Activated effector memory CD4-positive, alpha-beta T cell treated with anti-CD3 and anti-CD28 coated beads, Interleukin-2, amount 50 U/mL, for 16 hours (primary cell): ENCODE measurements around the gene PTPRN2.
"Not testable (repeated sequence)": the region's sequence is repeated elsewhere in the genome, so short reads cannot be mapped to it uniquely, and the experiment has no call there.

ENCODE experiments used
- DNase-seq: peaks from one replicate; pipeline ENCODE4 v3.0.0-alpha.2; 2020

PTPRN2 gene

DNA sequence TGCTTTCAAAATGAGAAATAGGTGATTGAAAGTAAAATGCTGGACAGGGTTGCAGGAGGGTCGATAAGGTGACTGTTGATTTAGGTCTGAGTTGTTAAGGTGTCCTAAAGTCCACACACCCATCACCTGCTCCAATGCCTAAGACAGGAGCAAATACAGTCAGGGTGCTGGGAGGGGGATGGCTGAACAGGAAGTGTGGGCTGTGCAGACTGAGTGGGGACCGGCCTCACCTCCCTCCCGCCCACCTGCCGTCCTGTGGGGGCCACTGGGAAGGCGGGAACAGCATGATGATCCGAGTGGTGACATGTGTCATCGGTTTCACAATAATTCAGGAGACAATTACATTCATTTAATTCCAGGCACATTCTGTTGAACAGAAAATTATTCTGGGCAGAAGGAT is 990.1 kb downstream of the PTPRN2 start:
- no peak for DNase-seq

DNA sequence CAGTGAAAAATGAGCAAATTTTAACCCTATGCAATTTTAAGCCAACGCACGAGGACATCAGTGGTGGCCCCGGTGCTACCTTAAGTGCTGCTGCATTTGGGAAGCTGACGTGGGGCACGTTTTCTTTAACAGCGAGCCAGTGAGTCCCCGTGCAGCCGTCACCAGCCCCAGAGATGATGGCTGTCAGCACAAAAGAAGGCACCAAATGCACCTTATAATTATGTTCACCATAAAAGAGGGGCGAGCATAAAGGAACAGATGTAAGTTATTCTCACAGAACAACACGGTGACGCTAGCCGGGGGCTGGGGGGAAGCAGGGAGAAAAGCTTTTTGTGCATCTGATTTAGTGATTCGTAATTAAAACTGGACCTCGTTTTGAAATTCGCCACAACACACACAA is 990.7 kb downstream of the PTPRN2 start:
- DNase-seq, result no peak

DNA sequence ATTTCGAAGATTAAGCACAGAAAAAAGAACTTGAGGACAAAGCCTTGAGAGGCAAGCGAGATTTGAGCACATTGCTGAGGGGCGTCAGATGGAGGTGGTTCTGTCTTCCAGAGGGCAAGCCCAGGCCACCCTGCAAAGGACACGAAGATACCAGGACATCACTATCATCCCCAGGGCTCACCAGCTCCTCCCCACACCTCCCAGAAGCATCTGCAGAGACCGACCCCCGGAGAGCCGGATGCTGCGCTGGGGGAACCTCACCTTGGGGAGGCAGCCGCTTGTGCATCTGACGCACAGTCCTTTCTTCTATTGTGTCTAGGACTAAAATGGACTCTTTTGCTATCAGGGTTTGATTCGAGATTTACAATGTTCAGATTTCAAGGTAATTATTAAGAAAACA is 991.2 kb downstream of the PTPRN2 start:
- DNase-seq, result no peak

DNA sequence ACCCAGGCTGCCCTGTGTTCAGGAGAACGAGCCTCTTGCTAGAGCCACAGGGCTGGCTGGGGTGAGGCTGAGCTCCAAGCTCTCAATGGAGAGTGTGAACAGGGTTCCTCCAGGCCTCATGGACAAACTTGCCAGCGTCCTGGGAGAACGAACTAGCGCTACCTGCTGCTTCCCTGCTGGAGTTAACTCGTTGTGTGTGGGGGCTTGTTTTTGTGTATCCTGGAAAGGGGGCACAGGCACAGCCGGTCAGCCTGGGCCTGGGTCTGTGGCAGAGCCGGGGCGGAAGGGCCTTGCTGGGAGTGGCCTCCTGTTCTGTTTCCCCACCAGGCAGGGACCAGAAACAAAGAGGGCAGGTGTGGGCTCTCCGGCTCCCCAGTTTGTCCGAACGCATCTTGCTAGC is 991.6 kb downstream of the PTPRN2 start:
- no peak for DNase-seq

DNA sequence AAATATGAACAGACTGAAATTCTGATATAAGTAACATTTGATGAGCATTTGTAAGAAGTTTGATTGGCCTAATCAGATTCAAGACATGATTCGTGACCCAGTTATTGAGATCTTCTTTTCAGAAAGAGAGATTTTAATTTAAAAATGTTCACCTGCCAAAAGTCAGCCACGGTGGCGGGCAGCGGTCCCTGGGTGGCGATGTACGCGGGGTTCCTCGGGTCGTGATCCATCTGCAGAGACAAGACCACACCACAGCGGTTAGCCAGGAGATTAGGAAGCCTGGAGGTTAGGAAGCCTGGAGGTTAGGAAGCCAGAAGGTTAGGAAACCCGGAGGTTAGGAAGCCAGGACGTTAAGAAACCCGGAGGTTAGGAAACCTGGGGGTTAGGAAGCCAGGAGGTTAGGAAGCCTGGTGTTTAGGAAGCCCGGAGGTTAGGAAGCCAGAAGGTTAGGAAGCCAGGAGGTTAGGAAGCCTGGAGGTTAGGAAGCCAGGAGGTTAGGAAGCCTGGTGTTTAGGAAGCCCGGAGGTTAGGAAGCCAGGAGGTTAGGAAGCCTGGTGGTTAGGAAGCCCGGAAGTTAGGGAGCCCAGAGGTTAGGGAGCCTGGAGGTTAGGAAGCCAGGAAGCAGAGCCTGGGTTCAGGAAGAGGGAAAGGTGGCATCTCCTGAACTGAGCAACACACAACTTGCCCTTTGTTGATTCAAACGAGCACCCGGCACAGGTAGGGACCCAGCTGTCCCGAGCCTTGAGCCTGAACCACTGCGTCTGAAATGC is 992.4 kb downstream of the PTPRN2 start:
- DNase-seq, result no peak

DNA sequence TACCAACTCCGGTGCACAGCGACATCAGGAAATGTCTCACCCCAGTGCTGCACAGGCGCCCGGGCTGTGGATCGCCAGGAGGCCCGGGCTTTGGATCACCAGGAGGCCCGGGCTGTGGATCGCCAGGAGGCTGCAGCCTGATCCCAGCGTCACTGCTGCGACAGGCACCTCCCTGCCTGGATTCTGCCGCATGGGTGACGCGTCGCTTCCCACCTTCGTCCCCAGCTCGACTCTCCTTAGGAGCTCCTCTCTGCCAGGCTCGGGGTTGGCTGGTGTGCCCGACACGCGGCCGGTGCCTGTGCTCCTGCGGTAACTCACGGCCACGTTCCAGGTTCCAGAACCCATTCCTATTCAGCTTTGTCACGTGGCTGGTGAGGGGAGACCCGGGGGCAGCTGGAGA is 993.3 kb downstream of the PTPRN2 start:
- DNase-seq, result no peak

DNA sequence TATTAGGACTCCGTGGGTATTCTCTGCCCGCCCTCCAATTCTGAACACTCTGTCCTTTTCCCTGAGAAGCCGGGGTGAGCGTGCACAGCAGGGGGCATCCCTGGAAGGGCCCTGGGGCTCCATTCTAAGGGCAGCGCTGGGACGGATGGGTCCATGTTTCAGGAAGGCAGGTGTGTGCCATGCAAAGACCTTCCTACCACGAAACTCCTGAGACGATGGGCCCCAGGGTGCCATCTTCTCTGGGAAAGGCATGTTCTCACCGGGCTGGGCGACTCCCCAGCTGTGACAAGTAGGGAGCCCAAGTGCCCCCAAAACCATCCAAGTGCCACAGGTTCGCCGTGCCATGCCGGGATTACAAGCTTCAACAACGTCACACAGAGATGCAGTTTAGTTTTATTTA is 994.1 kb downstream of the PTPRN2 start:
- DNase-seq, result no peak

DNA sequence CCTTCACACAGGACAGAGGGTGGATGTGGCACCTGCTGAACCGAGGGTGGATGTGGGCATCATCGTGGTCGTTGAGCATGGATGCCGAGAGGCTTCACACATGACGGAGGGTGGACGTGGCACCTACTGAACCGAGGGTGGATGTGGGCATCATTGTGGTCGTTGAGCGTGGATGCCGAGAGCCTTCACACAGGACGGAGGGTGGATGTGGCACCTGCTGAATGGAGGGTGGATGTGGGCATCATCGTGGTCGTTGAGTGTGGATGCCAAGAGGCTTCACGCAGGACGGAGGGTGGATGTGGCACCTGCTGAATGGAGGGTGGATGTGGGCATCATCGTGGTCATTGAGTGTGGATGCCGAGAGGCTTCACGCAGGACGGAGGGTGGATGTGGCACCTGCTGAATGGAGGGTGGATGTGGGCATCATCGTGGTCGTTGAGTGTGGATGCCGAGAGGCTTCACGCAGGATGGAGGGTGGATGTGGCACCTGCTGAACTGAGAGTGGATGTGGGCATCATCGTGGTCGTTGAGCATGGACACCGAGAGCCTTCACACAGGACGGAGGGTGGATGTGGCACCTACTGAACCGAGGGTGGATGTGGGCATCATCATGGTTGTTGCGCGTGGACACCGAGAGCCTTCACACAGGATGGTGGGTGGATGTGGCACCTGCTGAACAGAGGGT is 994.8 kb downstream of the PTPRN2 start:
- not testable (repeated sequence) for DNase-seq

DNA sequence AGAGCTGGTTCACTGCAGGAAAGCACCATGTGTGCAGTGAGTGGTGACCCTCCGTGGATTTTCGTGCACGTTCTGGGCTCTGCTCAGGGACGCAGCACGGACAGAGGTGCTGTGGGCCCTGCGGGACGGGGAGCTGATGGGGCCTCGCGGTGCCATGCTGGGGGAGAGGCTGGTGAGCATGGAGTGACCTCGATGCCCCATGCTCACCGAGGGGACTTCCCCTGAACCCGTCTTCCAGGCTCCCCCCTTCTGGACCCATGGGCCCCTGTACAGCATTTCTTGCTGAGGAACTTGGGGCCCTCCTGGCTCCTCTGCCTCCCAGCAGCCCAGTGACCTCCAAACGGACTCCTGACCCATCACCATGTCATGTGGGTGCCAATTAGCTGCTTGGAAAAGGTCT is 997.1 kb downstream of the PTPRN2 start:
- no peak for DNase-seq

DNA sequence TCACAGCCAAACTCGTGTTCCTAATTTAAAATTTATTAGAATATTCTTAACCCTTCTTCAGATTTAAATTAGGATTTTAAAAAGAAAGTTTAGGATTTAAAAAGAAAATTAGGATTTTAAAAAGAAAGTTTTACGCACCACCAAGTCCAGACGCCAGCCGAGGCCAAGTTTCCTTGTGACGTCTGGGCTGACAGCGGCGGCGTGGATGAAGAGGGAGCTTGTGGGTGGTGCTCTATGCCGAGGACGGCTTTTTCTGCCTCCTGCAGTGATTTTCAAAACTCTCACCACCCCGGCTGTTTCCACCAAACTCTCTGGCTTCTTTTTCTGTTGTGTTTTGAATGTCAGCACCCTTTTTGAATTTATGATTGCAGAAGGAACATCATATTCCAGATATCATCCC is 997.9 kb downstream of the PTPRN2 start:
- no peak for DNase-seq

DNA sequence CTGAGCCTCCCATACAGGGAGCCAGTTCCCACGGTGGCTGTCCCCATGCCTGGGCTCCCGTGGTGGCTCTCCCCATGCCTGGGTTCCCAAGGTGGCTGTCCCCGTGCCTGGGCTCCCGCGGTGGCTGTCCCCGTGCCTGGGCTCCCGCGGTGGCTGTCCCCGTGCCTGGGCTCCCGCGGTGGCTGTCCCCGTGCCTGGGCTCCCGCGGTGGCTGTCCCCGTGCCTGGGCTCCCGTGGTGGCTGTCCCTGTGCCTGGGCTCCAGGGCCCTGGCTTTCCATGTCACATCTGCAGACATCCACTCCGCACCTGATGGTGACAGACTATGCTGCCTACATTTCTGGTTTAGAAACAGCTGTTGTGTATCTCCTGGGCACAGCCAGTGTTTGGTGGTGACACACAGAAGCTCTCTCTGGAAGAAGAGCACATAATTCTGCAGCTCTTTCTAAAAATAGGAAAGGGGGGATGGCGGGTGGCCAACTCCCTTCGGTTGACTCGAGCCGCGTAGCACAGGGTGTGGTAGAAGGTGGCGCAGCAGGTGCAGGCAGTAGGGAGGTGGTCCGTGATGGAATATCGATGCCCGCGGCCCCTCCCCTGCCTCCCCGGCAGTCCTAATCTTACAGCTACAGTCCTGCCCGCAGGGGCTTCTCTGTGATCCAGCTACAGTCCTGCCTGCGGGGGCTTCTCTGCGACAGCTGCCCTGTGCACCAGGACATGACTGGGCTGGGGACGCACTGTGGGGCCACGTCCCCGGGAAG is 999.6 kb downstream of the PTPRN2 start:
- DNase-seq, result no peak

DNA sequence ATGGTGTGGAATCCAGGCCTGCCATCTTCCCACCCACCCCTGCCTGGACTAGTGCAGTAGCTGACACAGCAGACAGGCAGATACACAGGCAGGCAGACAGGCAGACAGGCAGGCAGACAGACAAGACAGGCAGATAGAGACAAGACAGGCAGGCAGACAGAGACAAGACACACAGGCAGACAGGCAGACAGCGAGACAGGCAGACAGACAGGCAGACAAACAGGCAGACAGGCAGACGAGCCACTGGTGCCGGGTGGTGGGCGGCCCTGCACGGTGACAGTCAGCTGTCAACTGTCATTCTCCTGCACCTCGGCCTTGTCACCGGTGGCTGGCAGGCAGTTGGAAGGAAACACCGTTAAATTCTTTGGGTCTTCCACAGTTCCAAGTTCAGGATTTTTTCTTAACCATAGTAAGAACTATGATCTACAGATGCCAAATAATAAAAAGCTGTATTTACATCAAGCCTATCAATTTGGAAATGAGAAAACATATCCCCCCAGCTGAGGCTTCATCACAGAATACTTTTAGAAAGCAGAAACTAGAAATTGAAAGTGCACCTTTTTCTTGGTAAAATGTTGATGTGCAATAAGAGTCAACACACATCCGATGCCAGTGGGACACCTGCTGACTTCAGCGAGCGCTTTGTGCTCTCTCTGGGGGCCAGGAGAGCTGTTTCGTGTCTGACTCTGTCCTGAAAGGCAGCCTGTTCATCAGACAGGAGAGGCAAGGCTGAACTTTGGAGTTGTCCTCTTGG is 1000.4 kb downstream of the PTPRN2 start:
- no peak for DNase-seq

DNA sequence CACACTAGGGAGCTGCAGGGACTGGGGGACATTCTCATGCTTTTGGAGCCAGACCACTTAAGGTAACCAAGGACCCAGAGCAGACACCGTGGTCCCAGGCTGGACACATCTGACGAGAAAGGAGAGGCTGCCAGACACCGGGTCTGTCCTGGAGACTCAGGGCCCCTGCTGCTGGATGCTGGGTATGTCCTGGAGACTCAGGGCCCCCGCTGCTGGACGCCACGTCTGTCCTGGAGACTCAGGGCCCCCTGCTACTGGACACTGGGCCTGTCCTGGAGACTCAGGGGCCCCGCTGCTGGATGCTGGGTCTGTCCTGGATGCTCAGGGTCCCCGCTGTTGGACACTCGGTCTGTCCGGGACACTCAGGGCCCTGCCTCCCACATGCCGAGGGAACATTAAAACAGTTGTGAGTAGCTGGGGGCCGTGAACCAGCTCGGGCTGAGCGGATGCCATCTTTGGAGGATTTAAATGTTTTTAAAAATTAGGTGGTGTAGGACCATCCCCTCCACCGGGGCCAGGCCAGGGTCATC is 1001.1 kb downstream of the PTPRN2 start:
- DNase-seq, result no peak

DNA sequence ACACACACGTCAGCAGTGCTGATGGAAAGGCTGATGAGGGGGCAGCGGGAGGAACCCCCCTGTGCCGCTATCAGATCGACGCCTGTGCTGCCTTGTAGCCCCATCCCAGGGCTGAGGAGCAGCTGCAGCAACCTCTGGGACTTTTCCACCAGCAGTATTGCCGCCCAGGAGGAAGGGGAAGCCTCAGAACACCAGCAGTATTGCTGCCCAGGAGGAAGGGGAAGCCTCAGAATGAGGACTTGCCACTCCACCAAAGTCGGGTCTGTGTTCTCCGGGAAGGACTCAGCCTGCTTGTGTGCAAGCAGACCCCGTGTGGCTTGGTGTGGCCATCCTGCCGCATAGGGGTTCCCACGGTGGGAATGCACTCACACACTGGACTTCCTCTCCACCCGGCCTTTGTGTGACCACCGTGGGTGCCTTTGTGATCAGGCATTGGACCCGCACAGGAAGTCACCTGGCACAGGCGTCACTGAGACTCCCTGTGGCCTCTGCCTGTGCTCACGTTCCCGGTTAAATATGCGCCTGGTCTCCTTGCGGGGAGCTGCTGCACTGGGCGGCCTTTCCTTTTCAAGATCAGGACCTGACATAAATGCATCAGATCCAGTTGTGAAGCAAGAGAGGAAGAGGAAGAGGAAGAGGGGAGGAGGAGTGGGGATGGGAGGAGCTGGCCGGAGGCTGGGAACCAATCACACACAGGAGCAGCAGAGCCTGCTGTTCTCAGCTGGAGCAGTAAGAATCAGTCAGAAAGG is 1002.3 kb downstream of the PTPRN2 start:
- DNase-seq, result no peak

DNA sequence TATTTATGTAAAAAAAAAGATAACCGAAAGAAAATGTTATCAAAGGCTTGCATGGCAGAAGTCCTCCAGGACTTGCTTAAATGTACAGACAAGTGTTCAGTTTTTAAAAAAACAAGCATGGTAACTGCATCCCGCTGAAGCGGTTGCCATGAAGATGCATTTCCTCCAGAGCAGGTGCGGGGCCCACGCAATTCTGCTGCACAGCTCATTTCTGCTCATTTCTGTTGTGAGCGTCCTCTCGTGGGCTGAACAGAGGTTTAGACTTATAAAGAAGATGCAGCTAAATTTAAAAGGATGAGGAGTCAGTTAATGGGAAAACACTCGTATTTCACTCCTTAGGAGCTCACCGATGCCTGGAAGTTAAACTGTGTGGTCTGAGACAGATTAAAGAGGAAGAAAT is 1003.2 kb downstream of the PTPRN2 start:
- DNase-seq, result no peak

DNA sequence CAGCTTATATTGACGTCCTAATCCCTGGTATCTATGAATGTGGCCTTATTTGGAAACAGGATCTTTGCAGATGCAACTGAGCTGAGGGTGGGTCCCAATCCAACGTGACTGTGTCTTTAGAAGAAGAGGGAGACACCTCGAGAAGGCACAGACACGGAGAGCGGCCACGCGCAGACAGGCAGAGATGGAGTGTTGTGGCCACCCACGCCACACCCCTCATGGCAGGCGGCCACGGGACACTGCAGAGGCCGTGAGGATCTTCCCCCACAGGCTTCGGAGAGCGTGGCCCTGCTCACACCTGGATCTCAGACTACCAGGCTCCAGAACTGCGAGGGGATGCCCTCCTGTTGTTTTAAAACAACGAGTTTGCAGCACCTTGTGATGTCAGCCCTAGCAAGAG is 1005.9 kb downstream of the PTPRN2 start:
- no peak for DNase-seq

DNA sequence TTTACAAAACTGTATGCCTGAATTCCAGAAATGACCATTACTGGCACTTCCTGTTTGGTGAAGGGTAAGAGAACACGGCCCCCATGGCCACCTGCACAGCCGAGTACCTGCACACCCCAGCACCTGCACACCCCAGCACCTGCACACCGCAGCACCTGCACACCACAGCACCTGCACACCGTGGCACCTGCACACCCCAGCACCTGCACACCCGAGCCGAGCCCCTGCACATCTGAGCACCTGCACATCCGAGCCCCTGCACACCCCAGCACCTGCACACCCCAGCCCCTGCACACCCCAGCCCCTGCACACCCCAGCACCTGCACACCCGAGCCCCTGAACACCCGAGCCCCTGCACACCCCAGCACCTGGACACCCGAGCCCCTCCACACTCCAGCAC is 1007.3 kb downstream of the PTPRN2 start:
- DNase-seq, result no peak

DNA sequence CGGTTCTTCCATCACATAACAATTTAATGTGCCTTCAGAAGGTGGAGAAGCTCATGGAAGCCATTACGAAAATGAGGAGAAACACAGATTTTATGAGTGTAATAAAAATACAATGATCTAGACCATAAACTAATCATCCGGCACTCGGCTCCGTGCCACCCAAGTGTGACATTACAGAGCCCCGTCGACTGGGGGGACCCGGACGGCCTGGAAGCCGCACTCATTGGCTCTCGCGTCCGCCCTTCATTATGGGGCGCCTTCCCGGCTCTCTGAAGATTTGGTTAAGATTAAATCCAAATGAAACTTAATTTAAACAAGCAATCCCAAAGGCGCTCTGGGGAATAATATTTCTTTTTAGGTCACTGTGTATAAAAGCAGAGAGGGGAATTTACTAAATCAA is 1008.2 kb downstream of the PTPRN2 start:
- no peak for DNase-seq

DNA sequence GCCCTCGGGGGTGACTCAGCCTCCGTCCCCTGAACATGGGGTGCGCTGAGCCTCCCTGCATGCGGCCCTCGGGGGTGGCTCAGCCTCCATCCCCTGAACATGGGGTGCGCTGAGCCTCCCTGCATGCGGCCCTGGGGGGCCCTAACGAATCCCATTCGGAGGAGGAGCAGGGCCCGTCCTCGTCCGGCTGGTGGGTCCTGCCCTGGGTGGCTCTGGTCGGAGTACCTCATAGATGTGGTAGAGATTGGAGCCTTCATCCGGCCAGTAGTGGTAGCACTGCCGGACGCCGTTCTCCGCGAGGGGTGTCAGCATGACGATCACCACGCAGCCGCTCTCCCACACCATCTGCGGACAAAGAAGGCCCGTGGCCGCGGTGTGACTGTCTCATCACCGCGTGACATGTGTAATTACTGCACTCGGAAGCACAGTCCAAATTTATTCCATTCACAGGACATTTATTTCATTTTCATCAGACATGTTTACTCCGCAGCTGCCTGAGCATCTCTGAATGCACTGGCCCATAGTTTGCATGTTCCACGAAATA is 1009.8 kb downstream of the PTPRN2 start:
- DNase-seq, result no peak

DNA sequence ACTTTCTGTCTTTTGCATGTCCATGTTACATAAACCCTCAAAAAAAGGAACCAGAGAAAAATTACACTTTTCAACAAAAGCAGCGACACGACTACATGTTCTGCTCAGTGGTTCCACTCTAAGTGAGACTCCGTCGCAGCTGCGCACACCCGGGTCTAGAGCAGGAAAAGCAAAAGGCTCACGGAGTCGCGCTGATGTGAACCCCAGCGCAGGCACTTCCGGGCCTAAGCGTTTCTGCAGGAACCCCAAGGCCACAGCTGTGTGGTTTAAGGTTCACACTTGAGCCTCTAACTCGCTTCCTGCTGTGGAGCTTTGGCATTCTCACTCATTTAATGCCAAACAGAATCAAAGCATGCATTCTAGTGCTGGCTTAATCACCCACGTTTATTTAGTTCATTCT is 1010.6 kb downstream of the PTPRN2 start:
- no peak for DNase-seq

DNA sequence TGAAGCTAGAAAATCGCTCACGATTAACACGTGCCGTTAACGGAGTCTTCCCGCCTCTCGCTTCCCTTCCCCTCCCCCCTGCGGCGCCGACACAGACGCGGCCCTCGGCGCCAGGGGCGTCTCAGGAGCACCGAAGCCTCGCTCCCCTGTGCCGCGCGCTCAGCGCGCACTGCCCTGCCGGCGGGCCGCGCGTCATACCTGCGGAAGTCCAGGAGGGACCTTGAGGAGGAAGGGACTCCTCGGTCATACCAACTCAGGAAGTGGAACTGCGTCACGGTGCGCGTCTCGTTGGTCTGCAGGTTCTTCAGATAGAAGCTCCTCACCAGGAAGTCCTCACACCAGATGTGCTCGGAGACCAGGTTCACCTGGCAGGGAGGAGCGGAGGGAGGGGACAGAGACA is 1011.2 kb downstream of the PTPRN2 start:
- peak; percentile 86 for DNase-seq

DNA sequence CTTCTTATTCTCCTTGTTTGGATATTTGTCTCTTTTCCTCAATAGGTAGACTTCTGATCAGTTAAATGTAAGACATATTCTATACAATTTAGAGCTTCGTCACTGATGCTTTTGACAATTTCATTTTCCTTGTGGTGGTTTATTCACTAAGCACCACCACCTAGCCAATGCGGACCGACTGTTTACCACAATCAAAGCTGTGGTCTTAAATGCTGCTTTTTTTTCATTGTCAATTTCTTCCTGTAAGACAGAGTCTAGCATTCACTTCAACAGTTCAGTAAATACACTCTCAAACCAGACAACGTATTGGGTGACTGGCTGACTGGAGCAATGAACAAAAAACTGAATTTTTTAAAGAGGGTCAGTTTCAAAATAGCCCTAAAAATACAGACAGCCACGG is 1011.8 kb downstream of the PTPRN2 start:
- DNase-seq, result no peak
